Measurements from ENCODE around the gene CERS6. TPM values are rescaled to one million over a fixed set of nuclear protein-coding genes. Genes with fewer than 3 reads are reported as not detected.
A peak's percentile ranks its signal among the peaks of the same experiment; 100 is the strongest.
"Not testable (repeated sequence)": the region's sequence is repeated elsewhere in the genome, so short reads cannot be mapped to it uniquely, and the experiment has no call there.

Gene CERS6, protein sequence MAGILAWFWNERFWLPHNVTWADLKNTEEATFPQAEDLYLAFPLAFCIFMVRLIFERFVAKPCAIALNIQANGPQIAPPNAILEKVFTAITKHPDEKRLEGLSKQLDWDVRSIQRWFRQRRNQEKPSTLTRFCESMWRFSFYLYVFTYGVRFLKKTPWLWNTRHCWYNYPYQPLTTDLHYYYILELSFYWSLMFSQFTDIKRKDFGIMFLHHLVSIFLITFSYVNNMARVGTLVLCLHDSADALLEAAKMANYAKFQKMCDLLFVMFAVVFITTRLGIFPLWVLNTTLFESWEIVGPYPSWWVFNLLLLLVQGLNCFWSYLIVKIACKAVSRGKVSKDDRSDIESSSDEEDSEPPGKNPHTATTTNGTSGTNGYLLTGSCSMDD
- total RNA-seq = 14.8 TPM

DNA sequence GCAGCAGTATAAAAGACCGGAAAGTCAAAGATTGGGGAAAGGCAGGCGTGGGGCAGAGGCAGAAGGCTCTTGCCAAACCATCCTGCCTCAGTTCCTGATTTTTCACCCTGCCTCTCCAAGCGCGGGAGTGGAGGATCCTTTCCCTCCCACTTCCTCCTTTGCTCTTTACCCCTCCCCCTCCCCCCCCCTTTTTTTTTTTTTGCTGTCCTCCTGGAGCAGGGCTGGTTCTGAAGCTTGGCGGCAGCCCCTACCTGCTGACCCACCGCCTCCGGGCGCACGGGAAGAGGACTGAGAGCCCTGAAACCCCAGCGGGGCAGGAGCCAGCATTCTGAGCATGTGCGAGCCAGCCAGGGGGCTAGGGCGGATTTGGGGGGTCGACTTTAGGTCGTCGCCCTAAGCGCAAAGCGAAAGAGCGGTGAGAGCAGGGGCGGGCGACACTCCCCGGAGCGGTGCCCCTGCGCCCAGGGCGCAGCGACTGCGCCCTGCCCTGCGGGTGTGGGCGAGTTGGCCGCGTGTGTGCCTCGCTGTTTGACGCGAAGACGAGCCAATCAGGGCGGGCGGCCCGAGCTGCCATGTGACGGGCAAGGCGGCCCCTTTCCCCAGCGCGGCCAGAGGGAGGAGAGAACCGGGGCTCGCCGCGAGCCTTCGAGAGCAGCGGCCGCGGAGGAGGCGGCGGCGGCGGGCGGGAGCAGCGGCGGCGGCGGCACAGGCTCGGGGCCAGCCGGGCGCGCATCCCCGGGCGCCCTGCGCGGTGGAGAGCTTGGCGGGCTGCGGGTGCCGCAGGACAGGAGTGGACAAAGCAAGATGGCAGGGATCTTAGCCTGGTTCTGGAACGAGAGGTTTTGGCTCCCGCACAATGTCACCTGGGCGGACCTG is at the start of gene CERS6:
TSS of gene CERS6 (plus strand) at position 628 of the 876 bp plus-strand sequence. CDS start at position 805, 177 bp downstream.
- ATAC-seq = peak; percentile 97

DNA sequence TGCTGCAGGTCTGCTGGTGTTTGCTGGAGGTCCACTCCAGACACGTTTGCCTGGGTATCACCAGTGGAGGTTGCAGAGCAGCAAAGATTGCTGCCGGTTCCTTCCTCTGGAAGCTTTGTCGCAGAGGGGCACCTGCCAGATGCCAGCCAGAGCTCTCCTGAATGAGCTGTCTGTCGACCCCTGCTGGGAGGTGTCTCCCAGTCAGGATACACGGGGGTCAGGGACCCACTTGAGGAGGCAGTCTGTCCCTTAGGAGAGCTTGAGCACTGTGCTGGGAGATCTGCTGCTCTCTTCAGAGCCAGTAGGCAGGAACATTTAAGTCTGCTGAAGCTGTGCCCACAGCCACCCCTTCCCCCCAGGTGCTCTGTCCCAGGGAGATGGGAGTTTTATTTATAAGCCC is 43.8 kb upstream of the CERS6 start:
- ATAC-seq = not testable (repeated sequence)

DNA sequence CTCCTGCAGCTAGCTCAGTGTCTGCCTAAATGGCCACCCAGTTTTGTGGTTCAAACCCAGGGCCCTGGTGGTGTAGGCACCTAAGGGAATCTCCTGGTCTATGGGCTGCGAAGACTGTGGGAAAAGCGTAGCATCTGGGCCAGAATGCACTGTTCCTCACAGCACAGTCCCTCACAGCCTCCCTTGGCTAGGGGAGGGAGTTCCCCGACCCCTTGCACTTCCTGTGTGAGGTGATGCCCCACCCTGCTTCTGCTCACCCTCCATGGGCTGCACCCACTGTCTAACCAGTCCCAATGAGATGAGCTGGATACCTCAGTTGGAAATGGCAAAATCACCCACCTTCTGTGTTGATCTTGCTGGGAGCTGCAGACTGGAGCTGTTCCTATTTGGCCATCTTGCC is 43.0 kb upstream of the CERS6 start:
- not testable (repeated sequence) for ATAC-seq

DNA sequence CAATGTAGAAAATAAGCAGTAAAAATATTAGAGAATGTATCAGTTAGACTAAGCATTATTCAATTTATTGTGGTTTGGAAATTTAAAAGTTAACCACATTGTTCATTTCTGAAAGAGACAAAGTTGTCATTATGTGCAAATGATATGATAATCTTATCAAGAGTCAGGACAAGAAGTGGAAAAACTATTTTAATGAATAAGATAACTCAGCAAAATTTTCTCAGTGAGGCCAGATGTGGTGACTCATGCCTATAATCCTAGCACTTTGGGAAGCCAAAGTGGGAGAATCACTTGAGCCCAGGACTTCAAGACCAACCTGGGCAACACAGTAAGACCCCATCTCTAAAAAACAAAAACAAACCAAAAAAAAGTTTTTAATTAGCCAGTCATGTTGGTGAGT is 39.5 kb upstream of the CERS6 start:
- no peak for ATAC-seq

DNA sequence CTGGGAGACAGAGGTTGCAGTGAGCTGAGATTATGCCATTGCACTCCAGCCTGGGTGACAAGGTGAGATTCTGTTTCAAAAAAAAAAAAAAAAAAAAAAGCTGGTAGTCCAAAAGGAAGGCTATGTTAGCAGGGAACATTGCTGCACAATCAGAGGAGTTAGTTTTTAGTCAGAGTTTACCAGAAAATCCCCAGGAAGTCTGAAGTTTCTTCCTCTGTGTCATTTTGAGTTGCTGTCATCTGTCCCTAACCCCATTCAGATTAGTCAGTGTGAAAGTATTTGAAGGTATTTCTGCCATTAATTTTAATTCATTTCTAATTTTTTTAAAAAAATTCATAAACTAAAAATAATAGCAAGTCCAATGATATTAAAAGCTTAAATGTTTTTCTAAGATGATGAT is 33.5 kb upstream of the CERS6 start:
- ATAC-seq = no peak

GRCh38 chr2:168424112-168424951 is 31.7 kb upstream of the CERS6 start:
- no peak for ATAC-seq

GRCh38 chr2:168424971-168425370 is 31.1 kb upstream of the CERS6 start:
- no peak for ATAC-seq

GRCh38 chr2:168426861-168427260 is 29.2 kb upstream of the CERS6 start:
- ATAC-seq = no peak

DNA sequence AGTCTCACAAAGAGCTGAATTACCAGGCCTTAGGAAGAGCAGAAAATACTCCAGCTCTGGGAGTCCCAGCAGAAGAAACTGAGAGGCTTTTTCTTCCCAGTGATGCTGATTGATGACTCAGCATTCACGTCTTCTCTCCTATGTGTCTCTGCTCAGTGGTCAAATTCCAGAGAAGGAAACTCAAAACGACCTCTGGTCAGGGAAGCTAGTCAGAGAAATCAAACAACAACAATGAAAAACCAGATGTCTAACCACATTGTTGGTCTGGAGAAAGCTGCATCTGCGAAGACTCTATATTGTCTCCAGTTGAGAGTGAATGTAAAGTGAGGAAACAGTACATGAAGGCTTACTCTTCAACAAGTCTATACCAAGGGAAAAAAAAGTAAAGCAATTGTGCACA is 28.6 kb upstream of the CERS6 start:
- no peak for ATAC-seq

DNA sequence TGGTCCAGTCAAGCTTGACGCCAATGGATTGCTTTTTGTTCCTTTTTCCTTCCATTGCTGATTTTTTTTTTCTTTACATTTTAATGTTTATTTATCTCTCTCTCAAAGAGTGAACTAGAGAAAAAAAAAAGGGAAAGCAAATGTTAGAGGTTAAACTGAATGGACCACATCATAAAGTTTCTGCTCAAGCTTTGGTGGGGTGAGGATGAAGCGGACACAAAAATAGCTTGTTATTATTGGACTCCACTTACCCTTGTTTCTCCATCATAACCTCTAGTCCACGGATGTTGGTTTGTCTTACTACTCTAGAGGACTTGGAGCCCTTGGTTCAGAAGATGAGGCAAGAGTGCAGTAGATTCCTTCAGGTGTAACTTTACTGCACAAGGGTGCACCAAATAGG is 27.6 kb upstream of the CERS6 start:
- ATAC-seq = no peak

DNA sequence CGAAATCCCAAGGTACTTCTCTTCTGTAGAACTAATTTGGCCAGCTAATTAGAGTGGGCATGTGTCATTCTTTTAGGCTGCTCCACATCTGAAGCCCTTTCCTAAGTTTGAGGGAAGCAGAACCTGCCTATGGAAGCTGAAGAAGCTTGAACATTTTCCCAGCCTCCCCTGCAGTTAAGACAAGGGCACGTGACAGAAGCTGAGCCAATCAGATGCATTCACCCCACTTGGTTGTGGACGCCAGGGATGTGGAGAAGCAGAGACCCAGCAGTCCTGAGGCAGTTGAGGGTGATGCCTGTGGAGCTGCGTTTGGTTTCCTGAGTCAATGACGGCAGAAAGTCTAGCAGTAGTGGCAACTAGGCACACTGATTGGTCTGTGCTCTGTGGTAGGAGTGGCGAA is 26.1 kb upstream of the CERS6 start:
- no peak for ATAC-seq

DNA sequence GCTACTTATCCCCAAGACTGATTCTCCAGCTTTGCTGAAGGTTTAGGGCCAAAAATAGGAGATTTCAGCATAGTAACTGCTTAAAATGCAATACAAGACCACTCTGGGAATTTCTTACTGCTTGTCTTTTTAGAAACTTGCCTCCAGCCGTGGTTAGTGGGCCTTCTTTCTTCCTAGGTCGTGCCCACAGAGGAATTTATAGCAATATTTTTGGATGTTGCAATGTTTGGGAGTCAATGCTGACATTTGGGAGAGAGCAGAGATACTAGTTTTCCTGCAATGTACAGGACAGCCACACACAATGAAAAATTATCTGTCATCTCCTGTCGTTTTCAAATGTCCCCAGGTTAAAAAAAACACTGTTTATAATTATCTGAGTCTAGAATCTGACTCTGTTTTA is 25.6 kb upstream of the CERS6 start:
- ATAC-seq = no peak

DNA sequence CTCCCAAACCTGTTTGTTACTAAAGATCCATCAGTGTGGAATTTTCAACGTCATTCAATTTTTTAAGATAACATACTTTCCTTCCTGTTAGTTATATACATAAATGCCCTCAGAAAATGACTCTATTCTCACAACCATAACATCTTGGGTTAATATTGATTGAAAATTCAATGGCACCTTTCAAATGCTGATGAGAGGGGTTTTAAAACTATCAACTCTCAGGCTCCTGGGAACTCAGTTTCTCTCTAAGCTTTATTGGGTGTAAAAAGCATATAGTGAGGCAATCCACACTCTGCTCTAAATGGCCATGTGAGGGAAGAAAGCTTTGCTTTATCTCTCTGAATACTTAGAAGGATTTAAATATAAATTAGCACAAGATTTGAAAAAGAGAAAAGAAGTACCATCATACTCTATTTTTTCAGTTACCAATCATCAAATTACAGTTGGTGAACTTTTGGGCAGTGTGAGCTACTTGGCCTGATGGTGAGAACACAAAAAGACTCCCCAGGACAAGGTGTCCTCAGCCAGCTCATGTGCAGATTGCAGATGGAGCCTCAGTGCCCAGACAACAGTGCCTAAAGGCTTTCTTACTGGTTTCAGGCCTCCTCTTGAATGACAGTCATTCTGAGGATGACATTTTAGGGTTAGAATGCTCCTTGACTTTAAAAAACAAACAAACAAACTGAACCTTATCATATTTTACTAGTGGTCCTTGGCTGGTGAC is 24.6 kb upstream of the CERS6 start:
- no peak for ATAC-seq

DNA sequence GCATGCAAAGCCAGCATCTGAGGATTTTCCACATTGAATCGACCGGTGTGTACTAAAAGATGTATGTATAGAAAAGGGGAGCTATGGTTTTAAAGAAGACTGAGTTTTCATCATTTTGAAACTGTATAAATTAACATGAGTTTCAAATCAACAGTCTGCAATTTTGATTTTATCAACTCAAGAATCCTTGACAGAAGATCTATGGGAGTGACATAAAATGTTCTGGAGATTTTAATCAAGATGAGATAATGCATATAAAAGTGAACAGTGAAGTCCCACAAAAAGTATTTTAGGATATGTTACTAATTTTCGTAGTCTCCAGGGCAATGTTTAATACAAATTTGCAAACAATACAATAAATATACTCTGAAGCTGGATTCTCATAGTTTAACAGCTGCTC is 24.0 kb upstream of the CERS6 start:
- no peak for ATAC-seq

DNA sequence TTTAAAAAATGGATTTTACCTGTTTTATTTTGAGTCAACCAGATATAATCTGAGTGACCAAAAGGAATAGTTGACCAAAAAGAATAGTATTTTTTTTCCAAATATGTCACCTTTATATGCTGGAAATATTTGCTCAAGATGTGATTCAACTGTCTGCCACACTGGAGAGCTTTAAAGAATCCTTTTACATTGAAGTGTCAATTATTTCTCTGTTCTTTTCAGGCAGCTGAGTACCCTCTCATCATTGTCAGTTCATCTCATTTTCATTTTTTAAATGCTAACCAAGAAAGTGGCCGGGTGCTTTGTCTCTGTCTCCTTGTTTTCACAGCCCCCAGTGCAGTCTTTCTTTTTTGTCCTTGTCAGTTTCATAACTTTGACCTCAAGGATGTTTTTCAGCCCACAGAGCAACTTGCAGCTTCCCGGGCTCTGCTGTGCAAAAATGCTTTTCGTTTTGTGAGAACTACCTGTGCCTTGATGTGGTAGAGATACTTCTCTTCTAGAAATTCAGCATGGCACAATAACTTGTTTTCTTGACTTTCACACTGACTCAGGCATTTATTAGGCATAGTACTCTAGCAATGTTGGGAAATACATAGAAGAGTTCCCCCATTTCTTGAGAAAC is 23.4 kb upstream of the CERS6 start:
- no peak for ATAC-seq

GRCh38 chr2:168433527-168433926 is 22.5 kb upstream of the CERS6 start:
- no peak for ATAC-seq

- no peak for ATAC-seq
Observed at GRCh38 chr2:168434146-168434545, 21.9 kb upstream of the CERS6 start.

- ATAC-seq = no peak
Observed at GRCh38 chr2:168436840-168437239, 19.2 kb upstream of the CERS6 start.

DNA sequence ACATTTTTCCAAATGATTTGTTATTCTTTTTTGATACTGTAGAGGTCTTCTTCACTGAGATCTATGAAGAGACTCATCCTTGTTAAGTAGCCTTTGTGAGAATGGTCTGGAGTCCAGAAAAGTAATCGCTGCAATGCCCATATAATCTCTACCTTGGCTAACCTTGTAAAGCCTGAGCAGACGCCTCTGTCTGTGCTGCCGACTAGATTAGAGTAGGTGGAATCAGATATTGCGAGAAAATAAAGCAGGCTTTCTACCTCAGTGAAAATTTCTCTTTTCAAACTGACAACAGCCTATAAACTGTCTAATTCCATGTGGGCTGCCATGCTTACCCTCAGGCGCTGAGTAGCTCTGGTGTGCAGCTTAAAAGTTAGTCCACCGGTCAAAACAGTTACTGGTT is 17.5 kb upstream of the CERS6 start:
- ATAC-seq = no peak

DNA sequence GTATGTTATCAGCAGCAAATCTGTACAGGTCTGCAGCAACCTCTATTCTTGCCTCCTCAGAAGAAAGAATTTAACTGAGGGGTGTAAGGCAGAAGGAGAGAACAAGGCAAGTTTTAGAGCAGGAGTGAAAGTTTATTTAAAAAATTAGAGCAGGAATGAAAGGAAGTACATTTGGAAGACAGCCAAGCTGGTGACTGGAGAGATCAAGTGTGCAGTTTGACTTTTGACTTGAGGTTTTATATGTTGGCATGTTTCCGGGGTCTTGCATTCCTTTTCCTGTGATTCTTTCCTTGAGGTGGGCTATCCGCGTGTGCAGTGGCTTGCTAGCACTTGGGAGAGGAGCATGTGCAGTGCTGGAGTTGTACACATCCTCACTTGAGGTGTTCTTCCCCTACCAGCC is 16.5 kb upstream of the CERS6 start:
- ATAC-seq = no peak

- no peak for ATAC-seq
Observed at GRCh38 chr2:168441214-168441872, 14.7 kb upstream of the CERS6 start.
